Ovary (tissue), 9 donors: ENCODE data around the gene ST7. TPM values are rescaled to one million over a fixed set of nuclear protein-coding genes. Genes with fewer than 3 reads are reported as not detected.

Experiments
- microRNA-seq, 3 donors: library from miRNA; unstranded; fragments of <30 nt; microRNA quantifications; one replicate each; pipeline versions ENCODE4 to v1.2.0, GENCODE V29; 2019 to 2020
- polyA plus RNA-seq, 2 donors: library from polyadenylated mRNA; stranded (reverse); fragments of 200-250 nt in 1 of 2; fragments of 350-450 nt in 1 of 2; fragmentation: Illumina TruSeq in 1 of 2; extraction: RNeasy Lipid Tissue Mini Kit (QIAGEN cat#74804) in 1 of 2; gene quantifications; one replicate each; pipeline ENCODE4 v1.2.3, GENCODE V29; 2013 to 2014
- small RNA-seq: library from RNA; depleted of rRNA; stranded (forward); fragments of <200 nt; gene quantifications from one replicate; pipeline ENCODE3, GENCODE V24; 2016
- total RNA-seq, 7 donors: library from RNA; depleted of rRNA in 2 of 7; stranded (reverse); fragments of >200 nt in 2 of 7; fragmentation: NEBNext Ultra II Directional in 3 of 7; extraction: Animal tissue kit (Norgen Biotek cat#: 25700) in 3 of 7; gene quantifications; one replicate each; pipeline versions ENCODE4 v1.1.0 to v1.2.4, GENCODE V29; 2016 to 2023
- donor health status: DM: no; HTN: no; CAD: no; lungs with moderate emphysema.
- donor health status: DM: no; HTN: no; CAD: no.
- donor health status: Bipolar disorder and iron deficiency.
- donor health status: DM: yes; HTN: yes; CAD: no.
- donor health status: DM: no; HTN: no; CAD: no.
- donor health status: DM: yes; HTN: yes; CAD: no.

The ST7 gene
- total and polyA plus RNA-seq, 9 donors = 14.1 to 37.7 (median 18.8) TPM

Small RNAs within 50 kb of the gene (microRNA-seq; reads per million reads assigned to microRNA genes)
- gene MIR6132 = 0.36 to 1.3 (median 0.75) reads per million in 3 donors

Small RNAs within 50 kb of the gene (small RNA-seq; reads per million reads assigned to genes)
- gene AC002542.1 = not detected
- not detected for gene MTCYBP6
- not detected for gene RF00019
- not detected for gene RF02179
- gene RF02180 = not detected
- gene RF02181 = not detected
- gene RF02183 = not detected
- gene RF02184 = not detected
- not detected for gene RF02185
- not detected for gene RF02188
- gene RNA5SP239 = not detected

Other genes starting within 250 kb of the ST7 start
- gene CAPZA2, start 90.9 kb upstream of the ST7 start, total RNA-seq = 100 to 1,000 TPM in 5 of 7 donors, 10 to 100 TPM in 2; 57.2 to 184 (median 134) TPM
- 10 to 100 TPM; 55.1 to 80.9 TPM for gene CAPZA2, start 90.9 kb upstream of the ST7 start, polyA plus RNA-seq